GM18517 (cell line): ENCODE measurements around the gene EPHA3.

Source experiments
- ATAC-seq: cut with Tn5 transposase; IDR thresholded peaks from one replicate; pipeline ENCODE4 v1.9.1; 2021; ENCODE audit warnings: mild to moderate bottlenecking, moderate library complexity; ENCODE audit not compliant: unreplicated experiment

EPHA3 gene

GRCh38 chr3:89144080-89144479 is 36.7 kb downstream of the EPHA3 start:
- no peak for ATAC-seq

GRCh38 chr3:89145995-89146394 is 38.6 kb downstream of the EPHA3 start:
- ATAC-seq = no peak

- no peak for ATAC-seq
Measured at GRCh38 chr3:89154416-89154815, 47.0 kb downstream of the EPHA3 start.

- ATAC-seq = no peak
Measured at GRCh38 chr3:89155811-89156210, 48.4 kb downstream of the EPHA3 start.

- no peak for ATAC-seq
Measured at GRCh38 chr3:89157575-89157974, 50.2 kb downstream of the EPHA3 start.

GRCh38 chr3:89159605-89160004 is 52.2 kb downstream of the EPHA3 start:
- no peak for ATAC-seq

GRCh38 chr3:89164774-89165173 is 57.4 kb downstream of the EPHA3 start:
- no peak for ATAC-seq

- ATAC-seq = no peak
Measured at GRCh38 chr3:89165636-89166263, 58.3 kb downstream of the EPHA3 start.

- ATAC-seq = no peak
Measured at GRCh38 chr3:89171687-89172545, 64.5 kb downstream of the EPHA3 start.

GRCh38 chr3:89173546-89173945 is 66.1 kb downstream of the EPHA3 start:
- ATAC-seq = no peak

GRCh38 chr3:89179355-89180001 is 72.1 kb downstream of the EPHA3 start:
- ATAC-seq = no peak

GRCh38 chr3:89180334-89180733 is 72.9 kb downstream of the EPHA3 start:
- ATAC-seq = no peak

- no peak for ATAC-seq
Measured at GRCh38 chr3:89182056-89182455, 74.6 kb downstream of the EPHA3 start.

GRCh38 chr3:89184151-89184995 is 77.0 kb downstream of the EPHA3 start:
- ATAC-seq = no peak

- ATAC-seq = no peak
Measured at GRCh38 chr3:89186456-89186855, 79.0 kb downstream of the EPHA3 start.

GRCh38 chr3:89198591-89198990 is 91.2 kb downstream of the EPHA3 start:
- no peak for ATAC-seq

GRCh38 chr3:89212619-89213018 is 105.2 kb downstream of the EPHA3 start:
- ATAC-seq = no peak

GRCh38 chr3:89216016-89216739 is 108.8 kb downstream of the EPHA3 start:
- no peak for ATAC-seq

GRCh38 chr3:89217148-89217685 is 109.8 kb downstream of the EPHA3 start:
- ATAC-seq = no peak

- no peak for ATAC-seq
Measured at GRCh38 chr3:89221924-89222323, 114.5 kb downstream of the EPHA3 start.
